Neural crest cell (in vitro differentiated cells): Measurements from ENCODE around the gene GNAL. TPM values are rescaled to one million over a fixed set of nuclear protein-coding genes. Genes with fewer than 3 reads are reported as not detected.

Experiments used
- DNase-seq: peaks from one replicate; pipeline ENCODE4 v3.0.0; 2021; ENCODE audit warnings: low read depth, mixed read lengths, low spot score
- H3K27ac Mint-ChIP-seq: one replicate; pipeline ENCODE4 v1.8.0; 2021; ENCODE audit warnings: mild to moderate bottlenecking, mixed read lengths; ENCODE audit not compliant: unreplicated experiment
- H3K27me3 Mint-ChIP-seq: 2 replicates; pipeline ENCODE4 v1.8.0; 2021; ENCODE audit warnings: low read depth, mild to moderate bottlenecking, mixed read lengths
- H3K36me3 Mint-ChIP-seq: 2 replicates; pipeline ENCODE4 v1.8.0; 2021; ENCODE audit warnings: low read depth, mild to moderate bottlenecking, mixed read lengths
- H3K4me1 Mint-ChIP-seq: 2 replicates; pipeline ENCODE4 v1.8.0; 2021; ENCODE audit warnings: mixed read lengths
- H3K4me3 Mint-ChIP-seq: one replicate; pipeline ENCODE4 v1.8.0; 2021; ENCODE audit warnings: mild to moderate bottlenecking, mixed read lengths
- H3K9me3 Mint-ChIP-seq: 2 replicates; pipeline ENCODE4 v1.8.0; 2021; ENCODE audit warnings: mixed read lengths
- total RNA-seq: library from RNA; stranded (reverse); gene quantifications from 2 replicates; pipeline ENCODE4 v1.2.1, GENCODE V29; 2021
- TF ChIP-seq, protein P1 (sequence below): fragments of 200-600 bp; sonication (generic); conservative IDR thresholded peaks from 2 replicates; pipeline ENCODE4 v1.5.0; 2021; ENCODE audit warnings: antibody characterized with exemption, mild to moderate bottlenecking

Gene GNAL
- total RNA-seq, 1 donor from 2014 or later = 20.4 TPM

DNA sequence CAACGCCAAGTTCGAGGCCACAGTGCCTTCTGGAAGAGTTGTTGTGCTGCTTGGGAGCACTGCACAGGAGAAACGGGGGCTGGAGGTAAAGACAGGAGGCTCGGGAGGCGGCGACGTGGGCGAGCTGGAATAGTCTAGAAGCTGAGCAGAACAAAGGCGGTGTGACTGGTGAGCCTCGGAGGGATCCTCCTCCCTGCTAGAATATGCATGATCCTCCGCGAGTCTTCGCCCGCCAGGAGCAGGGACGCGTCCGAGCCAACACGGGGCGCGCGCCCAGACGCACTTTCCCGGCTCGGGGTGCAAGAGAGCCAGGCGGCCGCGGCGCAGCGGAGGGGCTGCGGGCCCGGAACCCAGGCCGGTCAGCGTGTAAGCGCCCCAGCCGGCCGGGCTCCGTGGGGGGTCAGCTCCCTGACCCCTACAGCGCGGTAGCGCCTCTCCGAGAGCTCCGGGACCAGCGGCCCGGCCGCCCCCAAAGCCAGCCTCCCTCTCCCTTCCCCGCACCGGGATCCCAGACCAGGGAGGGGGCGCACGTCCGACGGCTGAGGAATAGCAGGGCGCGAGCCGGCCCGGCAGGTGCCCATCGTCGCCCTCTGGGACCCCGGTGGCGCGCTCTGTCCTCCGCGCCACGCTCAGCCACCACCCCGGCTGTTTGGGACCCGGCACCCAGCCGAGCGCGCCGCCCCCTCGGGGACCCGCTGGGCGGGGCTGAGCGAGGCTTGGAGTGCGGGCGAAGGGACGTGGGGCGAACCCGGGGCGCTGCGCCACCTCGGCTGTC lies 62.5 kb downstream of the GNAL start:
- H3K9me3 Mint-ChIP-seq = no peaks in the 10 kb centered on the region
- peaks cover 23% of the 10 kb centered on the region for H3K4me1 Mint-ChIP-seq
- H3K36me3 Mint-ChIP-seq = peaks cover 3% of the 10 kb centered on the region
- peaks cover 48% of the 10 kb centered on the region for H3K27me3 Mint-ChIP-seq
- TF ChIP-seq, protein P1, sequence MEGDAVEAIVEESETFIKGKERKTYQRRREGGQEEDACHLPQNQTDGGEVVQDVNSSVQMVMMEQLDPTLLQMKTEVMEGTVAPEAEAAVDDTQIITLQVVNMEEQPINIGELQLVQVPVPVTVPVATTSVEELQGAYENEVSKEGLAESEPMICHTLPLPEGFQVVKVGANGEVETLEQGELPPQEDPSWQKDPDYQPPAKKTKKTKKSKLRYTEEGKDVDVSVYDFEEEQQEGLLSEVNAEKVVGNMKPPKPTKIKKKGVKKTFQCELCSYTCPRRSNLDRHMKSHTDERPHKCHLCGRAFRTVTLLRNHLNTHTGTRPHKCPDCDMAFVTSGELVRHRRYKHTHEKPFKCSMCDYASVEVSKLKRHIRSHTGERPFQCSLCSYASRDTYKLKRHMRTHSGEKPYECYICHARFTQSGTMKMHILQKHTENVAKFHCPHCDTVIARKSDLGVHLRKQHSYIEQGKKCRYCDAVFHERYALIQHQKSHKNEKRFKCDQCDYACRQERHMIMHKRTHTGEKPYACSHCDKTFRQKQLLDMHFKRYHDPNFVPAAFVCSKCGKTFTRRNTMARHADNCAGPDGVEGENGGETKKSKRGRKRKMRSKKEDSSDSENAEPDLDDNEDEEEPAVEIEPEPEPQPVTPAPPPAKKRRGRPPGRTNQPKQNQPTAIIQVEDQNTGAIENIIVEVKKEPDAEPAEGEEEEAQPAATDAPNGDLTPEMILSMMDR = no peak
- no peak overlapping the region for H3K27ac Mint-ChIP-seq
- peak; percentile 23 for DNase-seq
- H3K4me3 Mint-ChIP-seq = peak overlapping the region; percentile 81

DNA sequence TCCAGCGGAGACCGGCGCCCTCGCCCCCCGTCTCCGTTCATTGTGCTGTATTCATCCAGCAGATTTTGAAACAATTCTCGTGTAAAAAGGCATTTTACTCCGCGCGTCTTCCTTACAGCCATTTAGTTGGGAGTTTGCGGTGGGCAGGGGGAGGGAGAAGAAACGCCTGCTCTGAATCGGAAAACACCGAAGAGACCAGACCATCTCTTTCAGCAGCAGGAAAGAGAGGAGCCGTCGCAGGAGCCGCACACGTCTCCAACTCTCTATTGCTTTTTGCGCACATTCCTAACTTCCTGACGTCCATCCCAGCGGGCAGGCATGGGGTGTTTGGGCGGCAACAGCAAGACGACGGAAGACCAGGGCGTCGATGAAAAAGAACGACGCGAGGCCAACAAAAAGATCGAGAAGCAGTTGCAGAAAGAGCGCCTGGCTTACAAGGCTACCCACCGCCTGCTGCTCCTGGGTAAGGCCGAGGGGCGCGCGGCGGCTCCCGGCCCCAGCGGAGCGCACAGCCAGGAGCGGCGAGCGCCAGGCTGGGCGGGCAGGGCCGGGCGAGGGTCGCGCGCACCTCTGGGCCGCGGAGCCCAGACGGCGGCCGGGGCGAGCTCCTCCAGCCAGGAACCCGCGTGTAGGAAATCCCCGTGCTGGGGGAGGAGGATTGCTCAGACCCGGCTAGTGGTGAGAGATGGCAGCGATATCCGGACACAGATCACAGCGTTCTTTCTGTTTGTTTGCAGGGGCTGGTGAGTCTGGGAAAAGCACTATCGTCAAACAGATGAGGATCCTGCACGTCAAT lies 63.2 kb downstream of the GNAL start:
- DNase-seq = peak; percentile 12

DNA sequence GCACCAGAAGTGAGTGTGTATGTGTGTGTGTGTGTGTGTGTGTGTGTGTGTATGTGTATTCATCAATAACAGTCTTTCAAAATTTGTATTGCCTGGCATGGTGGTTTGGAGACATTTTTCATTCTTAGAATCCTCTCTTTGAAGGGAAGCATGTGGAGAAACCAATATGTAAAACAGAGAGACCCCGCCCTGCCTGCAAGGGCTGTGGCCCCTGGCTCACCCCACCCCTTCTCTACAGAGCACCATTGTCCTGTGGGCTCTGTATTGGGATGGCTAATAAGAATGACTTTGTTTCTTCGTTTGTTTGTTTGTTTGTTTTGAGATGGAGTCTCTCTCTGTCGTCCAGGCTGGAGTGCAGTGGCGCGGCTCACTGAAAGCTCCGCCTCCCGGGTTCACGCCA lies 65.9 kb downstream of the GNAL start:
- Mint-ChIP-seq H3K36me3 (peaks cover 7% of the 10 kb centered on the region), H3K4me3 (no peak overlapping the region), H3K27ac (no peak overlapping the region), H3K4me1 (peaks cover 23% of the 10 kb centered on the region), H3K27me3 (peaks cover 35% of the 10 kb centered on the region), H3K9me3 (no peaks in the 10 kb centered on the region)
- TF ChIP-seq, protein P1 = no peak
- DNase-seq = no peak

More for the DNA sequence above, 63.2 kb downstream of the GNAL start:
- Mint-ChIP-seq H3K4me1 (peaks cover 23% of the 10 kb centered on the region), H3K9me3 (no peaks in the 10 kb centered on the region), H3K27me3 (peaks cover 44% of the 10 kb centered on the region), H3K36me3 (peaks cover 7% of the 10 kb centered on the region), H3K4me3 (peak overlapping the region; percentile 81), H3K27ac (no peak overlapping the region)
- TF ChIP-seq, protein P1 = no peak

DNA sequence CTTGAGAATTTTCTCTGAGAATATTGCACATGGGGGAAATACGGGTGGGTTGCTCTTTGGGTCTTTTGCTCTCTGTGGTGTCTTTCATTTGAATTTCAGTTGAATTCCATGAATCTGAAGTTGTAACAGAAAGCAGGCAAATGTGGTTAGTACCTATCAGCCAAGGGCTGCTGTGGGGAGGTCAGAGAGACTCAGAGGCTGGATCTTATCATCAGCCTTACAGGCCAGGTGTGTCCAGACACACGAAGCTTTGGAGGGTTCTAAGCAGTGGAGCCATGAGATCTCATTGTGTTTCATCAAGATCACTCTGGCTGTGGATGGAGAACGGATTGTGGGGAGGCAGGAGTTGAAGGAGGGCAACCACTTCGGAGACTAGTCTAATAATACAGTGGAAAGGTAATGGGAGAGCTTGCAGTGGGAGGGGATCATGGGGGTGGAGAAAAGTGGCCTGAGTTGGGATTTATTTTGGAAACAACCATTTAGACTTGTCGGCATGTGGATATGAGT lies 68.1 kb downstream of the GNAL start:
- Mint-ChIP-seq H3K27ac (no peak overlapping the region), H3K27me3 (peaks cover 18% of the 10 kb centered on the region), H3K4me1 (peaks cover 11% of the 10 kb centered on the region), H3K4me3 (no peak overlapping the region), H3K36me3 (peaks cover 3% of the 10 kb centered on the region), H3K9me3 (no peaks in the 10 kb centered on the region)
- no peak for DNase-seq
- TF ChIP-seq, protein P1 = no peak

DNA sequence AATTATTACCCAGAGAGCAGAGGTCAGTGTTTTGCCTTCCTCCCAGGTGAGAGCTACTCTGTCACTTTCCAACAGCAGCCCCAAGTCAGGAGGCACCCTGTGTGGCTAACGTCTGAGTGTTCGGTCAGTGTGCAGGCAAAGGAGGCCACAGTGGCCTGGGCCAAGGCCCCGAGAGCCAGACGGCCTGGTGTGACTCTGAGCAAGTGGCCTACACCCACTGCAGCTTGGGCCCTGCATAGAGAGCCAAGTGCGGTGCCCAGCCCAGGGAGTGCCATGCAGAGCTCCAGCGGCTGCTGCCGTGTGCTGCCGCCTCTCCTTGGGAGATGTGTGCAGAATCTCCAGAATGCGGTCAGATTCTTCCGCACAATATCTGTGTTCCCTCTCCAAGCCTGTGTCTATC lies 70.4 kb downstream of the GNAL start:
- Mint-ChIP-seq H3K4me3 (no peak overlapping the region), H3K9me3 (no peaks in the 10 kb centered on the region), H3K27me3 (no peaks in the 10 kb centered on the region), H3K4me1 (no peaks in the 10 kb centered on the region), H3K36me3 (peaks cover 3% of the 10 kb centered on the region), H3K27ac (no peak overlapping the region)
- TF ChIP-seq, protein P1 = no peak
- DNase-seq = no peak
